ENCODE measurements around the gene FCGR1A. TPM values are rescaled to one million over a fixed set of nuclear protein-coding genes. Genes with fewer than 3 reads are reported as not detected.
"Not testable (repeated sequence)": the region's sequence is repeated elsewhere in the genome, so short reads cannot be mapped to it uniquely, and the experiment has no call there.

Gene FCGR1A
- total RNA-seq, 5 donors from 2014 or later (not counting 1 experiment from before 2014, with no cell fraction given): not detected

DNA sequence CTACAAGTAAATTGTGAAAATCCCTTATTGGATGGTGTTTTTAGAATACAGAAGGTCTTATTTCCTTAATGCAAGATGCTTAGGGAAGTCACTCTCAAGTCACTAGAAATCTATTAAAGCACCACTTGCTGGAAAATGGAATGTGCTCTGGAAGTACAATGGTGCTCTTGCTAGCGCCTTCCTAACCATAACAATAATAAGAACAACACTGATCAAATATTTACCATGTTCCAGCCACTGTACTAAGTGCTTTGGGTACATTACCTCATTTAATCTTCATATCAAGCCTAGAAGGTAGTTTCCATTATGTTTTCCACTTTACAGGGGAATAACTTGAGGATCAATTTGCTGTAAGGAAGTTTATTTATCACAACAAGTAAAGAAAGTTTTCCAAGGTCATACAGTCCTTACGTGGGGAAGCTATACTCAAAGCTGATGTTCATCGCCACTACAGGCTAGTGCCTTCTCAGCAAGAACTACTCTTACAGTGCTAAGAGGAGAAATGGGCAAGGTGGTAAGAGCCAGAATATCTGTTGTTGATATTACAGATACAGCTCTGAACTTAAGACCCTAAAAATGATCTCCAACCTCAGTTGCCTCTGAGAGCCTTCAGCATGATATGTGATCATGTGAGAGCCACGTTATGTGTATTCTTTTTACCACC, 22.1 kb downstream of the FCGR1A start:
- POLR2A ChIA-PET: not testable (repeated sequence)

DNA sequence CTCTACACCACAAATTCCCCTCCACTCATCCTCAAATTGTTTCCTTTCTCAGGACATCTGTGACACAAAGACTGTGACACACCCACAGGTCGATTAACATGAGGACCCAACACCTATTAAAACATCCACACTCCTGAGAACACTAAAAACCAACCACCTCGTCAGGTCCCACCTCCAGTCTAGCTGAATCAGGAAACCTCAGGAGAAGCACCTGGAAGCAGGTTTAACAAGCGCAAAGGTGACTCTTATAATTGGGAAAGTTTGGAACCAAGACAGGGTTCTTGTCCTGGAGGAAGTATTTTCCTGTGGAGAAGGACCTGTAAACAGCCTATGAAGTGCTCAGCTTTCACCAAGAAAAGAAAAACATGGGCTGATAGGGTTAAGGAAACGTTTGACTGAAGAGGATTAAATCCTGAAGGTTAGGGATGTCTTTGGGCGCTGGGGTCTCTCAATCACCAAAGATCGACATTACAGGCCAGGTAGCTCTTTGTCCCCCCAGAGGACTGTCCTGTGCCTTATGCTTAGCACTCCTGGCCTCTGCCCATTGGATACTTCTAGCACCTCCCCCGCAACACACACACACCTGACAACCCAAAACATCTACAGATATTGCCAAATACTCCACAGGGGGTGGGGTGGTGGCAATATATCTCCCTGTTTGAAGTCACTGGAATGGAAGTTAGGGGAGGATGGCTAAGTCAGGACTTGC, 28.4 kb downstream of the FCGR1A start:
- Mint-ChIP-seq H3K4me1 (peaks cover 11 to 22% (median 11%) of the 10 kb centered on the region in 3 donors), H3K27ac (peak overlapping the region; percentile 19 to 49), H3K4me3 (peak overlapping the region; percentile 68 to 96 (median 88))
- CTCF ChIA-PET; H3K36me3 Mint-ChIP-seq; H3K27ac ChIP-seq (ENCODE audit: low read length); H3K27me3 ChIP-seq (replicated peaks in 1 of 2; ENCODE audit: control insufficient read depth in 2 of 2, extremely low read depth in 1 of 2, insufficient read depth in 2 of 2, low read length in 1 of 2); POLR2A ChIA-PET; H3K9me3 ChIP-seq; H3K36me3 ChIP-seq (ENCODE audit: control insufficient read depth in 2 of 2, extremely low read depth in 1 of 2, insufficient read depth in 1 of 2, low read length in 1 of 2); H3K9me3 Mint-ChIP-seq; H3K4me1 ChIP-seq (ENCODE audit: control insufficient read depth in 1 of 2, extremely low read depth in 1 of 2, insufficient read depth in 2 of 2, low read length in 2 of 2); ATAC-seq (replicated peaks in 1 of 4); DNase-seq; H3K27me3 Mint-ChIP-seq: not testable (repeated sequence)
- 90% methylated on average over 2 of the region's 7 CpGs for WGBS (ENCODE audit: insufficient coverage)
- H3K4me3 ChIP-seq (ENCODE audit: control insufficient read depth in 1 of 2, extremely low read depth in 1 of 2, low read length in 1 of 2): peak overlapping the region in 1 of 2 donors; percentile 51

More for the DNA sequence above, 22.1 kb downstream of the FCGR1A start:
- H3K36me3 Mint-ChIP-seq; H3K4me1 Mint-ChIP-seq; H3K27ac Mint-ChIP-seq; H3K27me3 Mint-ChIP-seq; CTCF ChIA-PET; H3K4me3 ChIP-seq (ENCODE audit: control insufficient read depth in 1 of 2, extremely low read depth in 1 of 2, low read length in 1 of 2); H3K9me3 Mint-ChIP-seq; H3K4me3 Mint-ChIP-seq; H3K27me3 ChIP-seq (replicated peaks in 1 of 2; ENCODE audit: control insufficient read depth in 2 of 2, extremely low read depth in 1 of 2, insufficient read depth in 2 of 2, low read length in 1 of 2); H3K9me3 ChIP-seq; H3K36me3 ChIP-seq (ENCODE audit: control insufficient read depth in 2 of 2, extremely low read depth in 1 of 2, insufficient read depth in 1 of 2, low read length in 1 of 2); DNase-seq; H3K27ac ChIP-seq (ENCODE audit: low read length); H3K4me1 ChIP-seq (ENCODE audit: control insufficient read depth in 1 of 2, extremely low read depth in 1 of 2, insufficient read depth in 2 of 2, low read length in 2 of 2); ATAC-seq (replicated peaks in 1 of 4): not testable (repeated sequence)
- no CpG with 5 or more reads among the region's 4 CpGs for WGBS (ENCODE audit: insufficient coverage)

DNA sequence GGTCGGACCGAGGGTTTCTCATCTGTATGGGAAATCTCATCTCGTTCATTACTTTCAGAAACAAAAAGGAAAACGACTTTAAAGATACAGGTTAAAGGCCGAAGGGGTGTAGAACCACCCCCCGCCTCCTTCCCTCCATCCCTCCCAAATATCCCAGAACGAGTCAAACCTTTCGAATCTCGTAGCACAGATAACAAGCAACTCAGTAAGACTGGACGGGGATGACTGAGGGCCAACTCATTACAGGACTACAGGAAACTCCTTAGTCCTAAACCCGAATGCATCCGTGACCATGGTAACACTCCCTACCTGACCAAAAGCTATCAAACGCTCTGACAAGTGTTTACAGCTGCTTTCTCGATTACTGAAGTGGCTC, 29.0 kb downstream of the FCGR1A start:
- peaks cover 11 to 22% (median 11%) of the 10 kb centered on the region in 3 donors for H3K4me1 Mint-ChIP-seq
- ATAC-seq (replicated peaks in 1 of 4) (peak in 3 of 4 experiments; percentile 1 to 3 (median 3)), DNase-seq (peak in 3 of 35 experiments; percentile 4 to 19 (median 8))
- H3K4me1 ChIP-seq (ENCODE audit: control insufficient read depth in 1 of 2, extremely low read depth in 1 of 2, insufficient read depth in 2 of 2, low read length in 2 of 2); H3K36me3 ChIP-seq (ENCODE audit: control insufficient read depth in 2 of 2, extremely low read depth in 1 of 2, insufficient read depth in 1 of 2, low read length in 1 of 2); H3K9me3 ChIP-seq; POLR2A ChIA-PET; H3K27me3 ChIP-seq (replicated peaks in 1 of 2; ENCODE audit: control insufficient read depth in 2 of 2, extremely low read depth in 1 of 2, insufficient read depth in 2 of 2, low read length in 1 of 2); H3K27me3 Mint-ChIP-seq; H3K27ac ChIP-seq (ENCODE audit: low read length); H3K36me3 Mint-ChIP-seq; H3K9me3 Mint-ChIP-seq; CTCF ChIA-PET: not testable (repeated sequence)
- peak overlapping the region; percentile 27 to 66 for H3K27ac Mint-ChIP-seq
- WGBS (ENCODE audit: insufficient coverage): no CpG with 5 or more reads among the region's 14 CpGs
- H3K4me3 ChIP-seq (ENCODE audit: control insufficient read depth in 1 of 2, extremely low read depth in 1 of 2, low read length in 1 of 2): peak overlapping the region in 1 of 2 donors; percentile 51
- peak overlapping the region; percentile 88 to 97 (median 96) for H3K4me3 Mint-ChIP-seq

DNA sequence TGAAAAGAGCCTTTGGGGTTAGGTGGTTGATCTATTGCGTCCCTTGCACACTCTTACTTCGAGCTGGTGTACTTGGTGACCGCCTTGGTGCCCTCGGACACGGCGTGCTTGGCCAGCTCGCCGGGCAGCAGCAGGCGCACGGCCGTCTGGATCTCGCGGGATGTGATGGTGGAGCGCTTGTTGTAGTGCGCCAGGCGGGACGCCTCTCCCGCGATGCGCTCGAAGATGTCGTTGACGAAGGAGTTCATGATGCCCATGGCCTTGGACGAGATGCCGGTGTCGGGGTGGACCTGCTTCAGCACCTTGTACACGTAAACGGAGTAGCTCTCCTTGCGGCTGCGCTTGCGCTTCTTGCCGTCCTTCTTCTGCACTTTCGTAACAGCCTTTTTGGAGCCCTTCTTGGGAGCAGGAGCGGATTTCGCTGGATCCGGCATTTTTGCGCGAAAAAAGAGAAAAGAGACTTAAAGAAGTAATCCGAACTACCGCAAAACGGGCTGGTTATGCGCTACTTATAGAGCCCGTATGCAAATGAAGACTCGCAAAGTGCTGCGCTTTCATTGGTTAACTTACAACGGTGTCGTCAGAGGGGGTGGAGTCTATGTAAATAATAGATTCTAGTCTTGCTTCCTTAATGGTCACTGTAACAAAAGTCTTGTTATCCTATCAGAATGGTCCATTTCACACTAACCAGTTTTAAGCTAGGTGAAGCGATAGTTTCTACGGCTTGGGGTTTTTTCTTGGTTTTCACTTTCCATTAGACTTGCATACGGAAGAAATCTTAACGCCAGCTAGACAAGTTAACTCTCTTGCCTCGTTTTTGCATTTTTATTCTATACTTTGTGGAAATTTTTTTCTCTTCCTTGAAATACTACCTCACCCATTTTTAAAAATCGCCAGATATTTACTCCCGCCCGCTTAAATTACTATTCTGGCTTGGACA, 29.7 kb downstream of the FCGR1A start:
- ATAC-seq (replicated peaks in 1 of 4): peak; percentile 87 to 90 (median 88)

DNA sequence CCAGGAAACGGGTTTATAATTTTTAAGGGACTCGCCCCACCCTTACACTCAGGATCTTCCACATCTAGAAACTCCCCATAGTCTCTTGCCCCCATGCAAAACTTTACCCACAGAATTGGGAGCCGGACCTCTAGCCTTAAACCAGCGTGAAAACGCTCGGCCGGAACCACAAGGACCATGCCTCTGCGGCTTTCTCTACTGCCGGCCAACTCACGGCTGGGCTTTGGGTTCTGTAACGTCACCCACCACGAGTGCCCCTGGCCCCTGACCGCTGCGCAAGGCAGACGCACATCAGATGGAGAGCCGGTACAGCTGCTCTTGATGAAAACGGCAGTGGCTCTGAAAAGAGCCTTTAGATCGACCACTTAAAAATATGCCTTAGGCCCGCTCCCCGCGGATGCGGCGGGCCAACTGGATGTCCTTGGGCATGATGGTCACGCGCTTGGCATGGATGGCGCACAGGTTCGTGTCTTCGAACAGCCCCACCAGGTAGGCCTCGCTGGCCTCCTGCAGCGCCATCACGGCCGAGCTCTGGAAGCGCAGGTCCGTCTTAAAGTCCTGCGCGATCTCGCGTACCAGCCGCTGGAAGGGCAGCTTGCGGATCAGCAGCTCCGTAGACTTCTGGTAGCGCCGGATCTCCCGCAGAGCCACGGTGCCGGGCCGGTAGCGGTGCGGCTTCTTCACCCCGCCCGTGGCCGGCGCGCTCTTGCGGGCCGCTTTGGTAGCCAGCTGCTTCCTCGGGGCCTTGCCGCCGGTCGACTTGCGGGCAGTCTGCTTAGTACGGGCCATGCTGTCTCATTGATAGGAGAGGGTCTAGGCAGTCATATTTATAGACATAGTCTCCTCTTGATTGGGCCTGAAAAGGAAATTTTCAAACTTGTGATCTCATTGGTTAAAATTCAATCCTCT, 30.7 kb downstream of the FCGR1A start:
- Histone ChIP-seq H3K4me3 (ENCODE audit: control insufficient read depth in 1 of 2, extremely low read depth in 1 of 2, low read length in 1 of 2) (peak overlapping the region; percentile 52 to 59), H3K27ac (ENCODE audit: low read length) (peak overlapping the region; percentile 58)
- CTCF ChIA-PET; H3K36me3 Mint-ChIP-seq; H3K9me3 ChIP-seq; H3K27me3 ChIP-seq (replicated peaks in 1 of 2; ENCODE audit: control insufficient read depth in 2 of 2, extremely low read depth in 1 of 2, insufficient read depth in 2 of 2, low read length in 1 of 2); H3K36me3 ChIP-seq (ENCODE audit: control insufficient read depth in 2 of 2, extremely low read depth in 1 of 2, insufficient read depth in 1 of 2, low read length in 1 of 2); H3K9me3 Mint-ChIP-seq; H3K4me1 ChIP-seq (ENCODE audit: control insufficient read depth in 1 of 2, extremely low read depth in 1 of 2, insufficient read depth in 2 of 2, low read length in 2 of 2); H3K27me3 Mint-ChIP-seq: not testable (repeated sequence)
- WGBS (ENCODE audit: insufficient coverage): 0% methylated on average over 8 of the region's 62 CpGs
- Mint-ChIP-seq H3K27ac (peak overlapping the region; percentile 72 to 97), H3K4me1 (peaks cover 11 to 22% (median 11%) of the 10 kb centered on the region in 3 donors), H3K4me3 (peak overlapping the region; percentile 88 to 97 (median 96))
- ATAC-seq (replicated peaks in 1 of 4) (peak; percentile 36 to 52 (median 46)), DNase-seq (peak; percentile 19 to 79 (median 52))
- POLR2A ChIA-PET: interaction anchor here in 1 of 2 donors (1.1 kb wide), 1 partner anchor 74 kb away, joined by 20 read pairs; a partner anchor contains a TSS

More for the DNA sequence above, 29.7 kb downstream of the FCGR1A start:
- peak; percentile 65 to 90 (median 83) for DNase-seq
- POLR2A ChIA-PET: interaction anchor here in 1 of 2 donors (1.1 kb wide), 1 partner anchor 75 kb away, joined by 20 read pairs; a partner anchor contains a TSS
- H3K36me3 Mint-ChIP-seq; H3K36me3 ChIP-seq (ENCODE audit: control insufficient read depth in 2 of 2, extremely low read depth in 1 of 2, insufficient read depth in 1 of 2, low read length in 1 of 2); H3K27me3 ChIP-seq (replicated peaks in 1 of 2; ENCODE audit: control insufficient read depth in 2 of 2, extremely low read depth in 1 of 2, insufficient read depth in 2 of 2, low read length in 1 of 2); H3K4me1 ChIP-seq (ENCODE audit: control insufficient read depth in 1 of 2, extremely low read depth in 1 of 2, insufficient read depth in 2 of 2, low read length in 2 of 2); H3K9me3 Mint-ChIP-seq; CTCF ChIA-PET; H3K9me3 ChIP-seq; H3K27me3 Mint-ChIP-seq: not testable (repeated sequence)
- Histone ChIP-seq H3K27ac (ENCODE audit: low read length) (peak overlapping the region; percentile 64), H3K4me3 (ENCODE audit: control insufficient read depth in 1 of 2, extremely low read depth in 1 of 2, low read length in 1 of 2) (peak overlapping the region; percentile 47 to 52)
- Mint-ChIP-seq H3K4me1 (peaks cover 11 to 22% (median 11%) of the 10 kb centered on the region in 3 donors), H3K27ac (peak overlapping the region; percentile 97), H3K4me3 (peak overlapping the region; percentile 88 to 97 (median 96))
- WGBS (ENCODE audit: insufficient coverage): 1% methylated on average over 17 of the region's 55 CpGs
